Left lung (tissue), 10 donors: ENCODE data around the gene AARSD1. TPM values are rescaled to one million over a fixed set of nuclear protein-coding genes. Genes with fewer than 3 reads are reported as not detected.

Experiments
- ATAC-seq: fragments of 200-7000 bp; cut with Tn5 transposase; one replicate; pipeline ENCODE4 v1.9.1; 2020; ENCODE audit warnings: moderate library complexity
- DNase-seq, 4 donors: peaks; one replicate each; pipeline ENCODE4 v3.0.0-alpha.2; 2013 to 2020
- H3K27ac ChIP-seq, 2 donors: fragments of 200-600 bp; sonication (generic) in 1 of 2; one replicate each; pipeline versions ENCODE4 v1.5.0 to v1.8.0; 2020 to 2021
- H3K27me3 ChIP-seq, 2 donors: fragments of 200-600 bp; sonication (generic) in 1 of 2; one replicate each; pipeline versions ENCODE4 v1.5.0 to v1.8.0; 2020 to 2021
- H3K36me3 ChIP-seq, 2 donors: fragments of 200-600 bp; sonication (generic) in 1 of 2; one replicate each; pipeline versions ENCODE4 v1.5.0 to v1.8.0; 2020 to 2021
- H3K4me1 ChIP-seq, 2 donors: fragments of 200-600 bp; one replicate each; pipeline ENCODE4 v1.8.0; 2021
- H3K4me3 ChIP-seq, 2 donors: fragments of 200-600 bp; sonication (generic) in 1 of 2; one replicate each; pipeline versions ENCODE4 v1.5.0 to v1.8.0; 2020 to 2021; ENCODE audit warnings: mild to moderate bottlenecking in 1 of 2
- H3K9me3 ChIP-seq, 2 donors: fragments of 200-600 bp; sonication (generic) in 1 of 2; one replicate each; pipeline versions ENCODE4 v1.5.0 to v1.8.0; 2020 to 2021
- intact Hi-C, 2 donors: fragments of 100-400 bp; cut with DNase I; formaldehyde crosslinking; loops; one replicate each; pipeline versions ENCODE4 v1.11.2 to v1.14.2; 2022
- polyA plus RNA-seq, 6 donors: library from polyadenylated mRNA; unstranded; fragments of 120-200 nt; gene quantifications; one replicate each; pipeline ENCODE4 v1.2.1, GENCODE V29; 2013; ENCODE audit not compliant: insufficient read length in 6 of 6
- total RNA-seq, 2 donors: library from RNA; stranded (reverse); fragmentation: NEBNext Ultra II Directional; extraction: Animal tissue kit (Norgen Biotek cat#: 25700); gene quantifications; one replicate each; pipeline ENCODE4 v1.2.1, GENCODE V29; 2021
- TF ChIP-seq, protein P1 (sequence below), 2 donors: fragments of 200-600 bp; sonication (generic) in 1 of 2; IDR thresholded peaks; one replicate each; pipeline versions ENCODE4 v1.5.0 to v1.8.0; 2021; ENCODE audit warnings: antibody characterized with exemption in 2 of 2
- donor health status: DM: no; HTN: yes; CAD: no.
- donor health status: DM: no; HTN: no; CAD: no.

The AARSD1 gene
- total and polyA plus RNA-seq, 8 donors: 27.5 to 91.8 (median 71.1) TPM

DNA sequence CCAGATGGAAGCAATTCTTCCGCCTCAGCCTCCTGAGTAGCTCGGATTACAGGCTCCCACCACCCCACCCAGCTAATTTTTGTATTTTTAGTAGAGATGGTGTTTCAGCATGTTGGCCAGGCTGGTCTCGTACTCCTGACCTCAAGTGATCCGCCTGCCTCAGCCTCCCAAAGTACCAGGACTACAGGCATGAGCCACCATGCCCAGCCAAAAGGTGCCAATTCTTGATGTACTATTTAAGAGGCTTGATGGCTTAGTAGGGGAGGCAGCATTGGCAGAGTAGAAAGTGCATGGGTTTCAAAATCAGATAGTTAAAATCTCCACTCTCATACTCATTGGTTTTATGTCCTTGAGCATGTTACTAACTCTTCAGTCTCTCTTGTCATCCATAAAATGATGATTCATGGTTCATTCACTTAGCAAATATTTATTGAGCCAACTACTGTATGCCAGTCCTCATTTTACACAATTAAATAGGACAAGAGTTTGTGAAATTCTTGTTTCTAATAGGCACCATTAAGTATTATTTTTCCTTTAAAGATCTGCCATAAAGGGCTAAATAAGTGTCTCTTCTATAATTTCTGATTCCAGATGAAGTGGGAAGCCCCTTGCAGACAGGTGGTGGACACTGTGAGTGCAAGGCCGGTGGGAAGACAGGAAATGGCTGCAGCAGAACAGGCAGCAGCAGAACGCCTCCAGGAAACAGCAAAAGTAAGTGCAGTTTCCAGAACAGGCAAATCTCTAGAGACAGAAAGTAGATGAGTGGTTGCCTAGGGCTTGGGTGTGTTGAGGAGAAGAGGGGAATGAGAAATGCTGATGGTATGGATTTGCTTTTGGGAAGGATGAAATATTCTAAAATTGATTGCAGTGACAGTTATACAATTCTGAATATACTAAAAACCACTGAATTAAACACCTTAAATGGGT is 25.7 kb upstream of the AARSD1 start:
- DNase-seq: no peak
- ATAC-seq: peak; percentile 27
- Histone ChIP-seq H3K4me1 (peaks cover 0 to 16% of the 10 kb centered on the region in 2 donors), H3K9me3 (no peaks in the 10 kb centered on the region), H3K36me3 (peaks cover 0 to 96% of the 10 kb centered on the region in 2 donors), H3K27me3 (no peaks in the 10 kb centered on the region), H3K4me3 (no peak overlapping the region), H3K27ac (no peak overlapping the region)
- TF ChIP-seq, protein P1, sequence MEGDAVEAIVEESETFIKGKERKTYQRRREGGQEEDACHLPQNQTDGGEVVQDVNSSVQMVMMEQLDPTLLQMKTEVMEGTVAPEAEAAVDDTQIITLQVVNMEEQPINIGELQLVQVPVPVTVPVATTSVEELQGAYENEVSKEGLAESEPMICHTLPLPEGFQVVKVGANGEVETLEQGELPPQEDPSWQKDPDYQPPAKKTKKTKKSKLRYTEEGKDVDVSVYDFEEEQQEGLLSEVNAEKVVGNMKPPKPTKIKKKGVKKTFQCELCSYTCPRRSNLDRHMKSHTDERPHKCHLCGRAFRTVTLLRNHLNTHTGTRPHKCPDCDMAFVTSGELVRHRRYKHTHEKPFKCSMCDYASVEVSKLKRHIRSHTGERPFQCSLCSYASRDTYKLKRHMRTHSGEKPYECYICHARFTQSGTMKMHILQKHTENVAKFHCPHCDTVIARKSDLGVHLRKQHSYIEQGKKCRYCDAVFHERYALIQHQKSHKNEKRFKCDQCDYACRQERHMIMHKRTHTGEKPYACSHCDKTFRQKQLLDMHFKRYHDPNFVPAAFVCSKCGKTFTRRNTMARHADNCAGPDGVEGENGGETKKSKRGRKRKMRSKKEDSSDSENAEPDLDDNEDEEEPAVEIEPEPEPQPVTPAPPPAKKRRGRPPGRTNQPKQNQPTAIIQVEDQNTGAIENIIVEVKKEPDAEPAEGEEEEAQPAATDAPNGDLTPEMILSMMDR (IDR thresholded peaks at IDR 0.05): no peak
- intact Hi-C loops: no loop called here

DNA sequence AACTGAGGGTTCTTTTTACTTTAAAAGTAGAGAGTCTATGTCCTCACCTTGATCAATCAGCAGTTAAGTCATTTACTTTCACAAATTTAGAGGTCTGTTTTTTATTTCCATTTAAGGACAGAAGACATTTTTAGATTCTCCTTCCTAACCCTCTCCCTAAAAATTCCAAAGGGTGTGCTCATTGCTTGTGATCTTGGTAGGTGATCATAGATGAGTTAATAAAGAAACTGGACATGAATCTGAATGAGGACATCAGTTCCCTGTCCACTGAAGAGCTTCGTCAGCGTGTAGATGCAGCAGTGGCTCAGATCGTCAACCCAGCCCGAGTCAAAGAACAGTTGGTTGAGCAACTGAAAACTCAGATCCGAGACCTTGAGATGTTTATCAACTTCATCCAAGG is 24.9 kb upstream of the AARSD1 start:
- DNase-seq (no peak), ATAC-seq (no peak)
- peaks cover 0 to 25% of the 10 kb centered on the region in 2 donors for H3K4me1 ChIP-seq
- intact Hi-C loops: no loop called here
- no peaks in the 10 kb centered on the region for H3K9me3 ChIP-seq
- H3K27me3 ChIP-seq: no peaks in the 10 kb centered on the region
- H3K4me3 ChIP-seq: no peak overlapping the region
- H3K27ac ChIP-seq: no peak overlapping the region
- peaks cover 0 to 92% of the 10 kb centered on the region in 2 donors for H3K36me3 ChIP-seq
- TF ChIP-seq, protein P1 (IDR thresholded peaks at IDR 0.05): no peak

DNA sequence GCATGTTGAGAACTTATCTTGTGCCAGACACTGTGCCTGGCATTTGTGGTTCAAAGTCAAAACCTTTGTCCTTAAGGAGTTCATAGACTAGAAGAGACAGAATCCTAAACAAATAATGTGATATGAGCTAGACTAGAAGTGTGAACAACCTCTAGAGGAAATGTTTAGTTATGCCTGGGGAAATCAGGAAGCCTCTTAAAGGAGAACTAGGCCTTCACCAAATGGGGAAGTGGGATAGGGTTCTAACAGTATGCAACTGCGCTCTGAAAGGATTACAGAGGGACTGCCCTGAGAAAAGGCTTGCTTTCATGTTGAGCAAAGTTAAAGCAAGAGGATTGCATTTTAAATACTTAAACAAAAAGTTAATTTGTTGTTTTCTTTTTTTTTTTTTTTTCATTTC is 21.0 kb upstream of the AARSD1 start:
- peaks cover 0 to 53% of the 10 kb centered on the region in 2 donors for H3K36me3 ChIP-seq
- peaks cover 9 to 51% of the 10 kb centered on the region in 2 donors for H3K4me1 ChIP-seq
- no peaks in the 10 kb centered on the region for H3K9me3 ChIP-seq
- TF ChIP-seq, protein P1 (IDR thresholded peaks at IDR 0.05): no peak
- H3K27me3 ChIP-seq: no peaks in the 10 kb centered on the region
- H3K27ac ChIP-seq: peak overlapping the region; percentile 30 to 86
- no peak overlapping the region for H3K4me3 ChIP-seq
- ATAC-seq (peak; percentile 24), DNase-seq (no peak)
- intact Hi-C loops: no loop called here

DNA sequence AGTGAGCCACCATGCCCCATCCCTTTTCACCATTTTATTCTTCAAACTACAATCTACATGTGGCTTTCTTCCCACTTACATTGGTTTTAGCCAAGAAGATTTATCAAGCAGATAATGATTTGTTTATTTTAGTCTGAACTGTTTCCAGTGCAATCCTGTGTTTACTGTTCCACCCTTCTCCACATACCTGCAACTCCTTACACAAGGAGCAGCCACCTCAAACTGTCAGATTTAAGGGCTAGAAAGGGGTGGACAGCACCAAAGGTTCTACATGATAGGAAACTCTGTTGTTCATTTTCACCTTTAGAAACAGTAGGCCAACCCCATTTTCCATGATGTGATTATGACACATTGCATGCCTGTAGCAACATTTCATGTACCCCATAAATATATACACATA is 18.0 kb upstream of the AARSD1 start:
- no peaks in the 10 kb centered on the region for H3K9me3 ChIP-seq
- intact Hi-C loops: no loop called here
- H3K27ac ChIP-seq: peak overlapping the region in 1 of 2 donors; percentile 93
- H3K36me3 ChIP-seq: peaks cover 0 to 23% of the 10 kb centered on the region in 2 donors
- peak overlapping the region in 1 of 2 donors; percentile 97 for H3K4me3 ChIP-seq
- H3K27me3 ChIP-seq: no peaks in the 10 kb centered on the region
- peaks cover 15 to 61% of the 10 kb centered on the region in 2 donors for H3K4me1 ChIP-seq
- no peak for DNase-seq
- TF ChIP-seq, protein P1 (IDR thresholded peaks at IDR 0.05): no peak
- no peak for ATAC-seq

DNA sequence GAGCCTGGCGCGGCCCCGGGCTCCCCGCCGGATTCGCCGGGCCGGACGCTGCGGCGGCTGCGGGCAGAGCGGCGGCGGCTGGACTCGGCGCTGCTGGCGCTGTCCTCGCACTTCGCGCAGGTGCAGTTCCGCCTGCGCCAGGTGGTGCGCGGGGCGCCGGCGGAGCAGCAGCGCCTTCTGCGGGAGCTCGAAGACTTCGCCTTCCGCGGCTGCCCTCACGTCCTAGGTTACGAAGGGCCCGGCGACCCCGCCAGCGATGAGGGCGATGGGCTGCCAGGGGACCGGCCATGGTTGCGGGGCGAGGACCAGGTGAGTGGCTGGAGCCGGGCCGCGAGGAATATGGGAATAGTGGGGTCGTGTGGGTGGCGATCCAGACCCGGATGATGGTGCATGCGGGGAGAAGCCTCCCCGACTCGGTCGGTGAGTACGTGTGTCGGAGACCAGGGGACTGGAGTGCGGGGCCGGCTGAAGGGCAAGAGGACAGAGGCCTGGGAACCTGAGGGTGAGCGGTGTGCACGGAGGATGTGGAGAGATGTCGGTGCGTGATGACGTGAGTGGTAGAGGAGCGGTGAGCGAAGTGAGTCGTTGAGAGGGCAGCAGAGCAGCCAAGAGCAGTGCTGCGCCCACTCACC is 16.6 kb upstream of the AARSD1 start:
- Histone ChIP-seq H3K27ac (peak overlapping the region; percentile 75 to 93), H3K4me1 (peaks cover 15 to 54% of the 10 kb centered on the region in 2 donors), H3K27me3 (no peaks in the 10 kb centered on the region), H3K4me3 (peak overlapping the region; percentile 85 to 97), H3K9me3 (no peaks in the 10 kb centered on the region), H3K36me3 (peaks cover 0 to 10% of the 10 kb centered on the region in 2 donors)
- DNase-seq (peak; percentile 17 to 87 (median 54)), ATAC-seq (peak; percentile 74)
- intact Hi-C loops: no loop called here
- TF ChIP-seq, protein P1 (IDR thresholded peaks at IDR 0.05): no peak
